Liver (tissue), 3 donors: ENCODE data around the gene ZGPAT.

Source experiments
- CTCF ChIP-seq: fragments of 150-350 bp; IDR thresholded peaks from 2 replicates; pipeline ENCODE4 v1.5.1; 2017; ENCODE audit warnings: improper control_type of control experiment, low read depth, low read length; ENCODE audit not compliant: missing input control
- GABPA ChIP-seq, 2 donors: IDR thresholded peaks in 1 of 2; conservative IDR thresholded peaks in 1 of 2; 2 replicates each; pipeline ENCODE4 v1.6.1; 2016; ENCODE audit warnings: antibody characterized with exemption in 2 of 2, mild to moderate bottlenecking in 1 of 2, moderate library complexity in 1 of 2
- MAX ChIP-seq: IDR thresholded peaks from 2 replicates; pipeline ENCODE4 v1.6.1; 2016; ENCODE audit warnings: antibody characterized with exemption
- RAD21 ChIP-seq, 2 donors: IDR thresholded peaks; 2 replicates each; pipeline ENCODE4 v1.6.1; 2016; ENCODE audit warnings: antibody characterized with exemption in 2 of 2, mild to moderate bottlenecking in 2 of 2
- REST ChIP-seq: IDR thresholded peaks from 2 replicates; pipeline ENCODE4 v1.6.1; 2016; ENCODE audit warnings: antibody characterized with exemption, mild to moderate bottlenecking
- TAF1 ChIP-seq: conservative IDR thresholded peaks from 2 replicates; pipeline ENCODE4 v1.6.1; 2016; ENCODE audit warnings: antibody characterized with exemption, mild to moderate bottlenecking
- YY1 ChIP-seq: IDR thresholded peaks from 2 replicates; pipeline ENCODE4 v1.6.1; 2016; ENCODE audit warnings: antibody characterized with exemption, mild to moderate bottlenecking
- donor health status: healthy.
- donor health status: healthy.

GRCh38 chr20:63672666-63673065 is 35.2 kb upstream of the ZGPAT start:
- TF ChIP-seq REST (no peak), CTCF (no peak), YY1 (no peak), TAF1 (no peak), MAX (no peak), GABPA (IDR thresholded peaks at IDR 0.05 in 1 of 2, conservative IDR thresholded peaks at IDR 0.05 in 1 of 2) (no peak), RAD21 (IDR thresholded peaks at IDR 0.05) (no peak)
